HG02981 (cell line): ENCODE results near the gene PUDP.
"Not testable (repeated sequence)": the region's sequence is repeated elsewhere in the genome, so short reads cannot be mapped to it uniquely, and the experiment has no call there.

Experiments used
- ATAC-seq: cut with Tn5 transposase; IDR thresholded peaks from one replicate; pipeline ENCODE4 v1.9.1; 2021; ENCODE audit warnings: mild to moderate bottlenecking, moderate library complexity; ENCODE audit not compliant: unreplicated experiment

The PUDP gene

GRCh38 chrX:7147978-7148854, at the start of gene PUDP:
TSS of gene PUDP (minus strand) at chrX:7148153. CDS start at chrX:7148113, 40 bp downstream.
- peak; percentile 70 for ATAC-seq

- ATAC-seq = no peak
Observed at GRCh38 chrX:7194606-7195005, 46.7 kb upstream of the PUDP start.

- no peak for ATAC-seq
Observed at GRCh38 chrX:7192871-7193270, 44.9 kb upstream of the PUDP start.

GRCh38 chrX:7191681-7192110, 43.7 kb upstream of the PUDP start:
- no peak for ATAC-seq

- ATAC-seq = no peak
Observed at GRCh38 chrX:7190157-7190556, 42.2 kb upstream of the PUDP start.

GRCh38 chrX:7188672-7189071, 40.7 kb upstream of the PUDP start:
- no peak for ATAC-seq

- ATAC-seq = no peak
Observed at GRCh38 chrX:7184816-7185215, 36.9 kb upstream of the PUDP start.

GRCh38 chrX:7179446-7179845, 31.5 kb upstream of the PUDP start:
- no peak for ATAC-seq

- not testable (repeated sequence) for ATAC-seq
Observed at GRCh38 chrX:7178859-7179258, 30.9 kb upstream of the PUDP start.

GRCh38 chrX:7170898-7171297, 22.9 kb upstream of the PUDP start:
- no peak for ATAC-seq

- ATAC-seq = no peak
Observed at GRCh38 chrX:7169627-7170026, 21.7 kb upstream of the PUDP start.

GRCh38 chrX:7168371-7168770, 20.4 kb upstream of the PUDP start:
- ATAC-seq = no peak

- no peak for ATAC-seq
Observed at GRCh38 chrX:7164174-7164573, 16.2 kb upstream of the PUDP start.

GRCh38 chrX:7163146-7163677, 15.3 kb upstream of the PUDP start:
- no peak for ATAC-seq

- no peak for ATAC-seq
Observed at GRCh38 chrX:7159149-7159861, 11.4 kb upstream of the PUDP start.

- no peak for ATAC-seq
Observed at GRCh38 chrX:7158468-7158990, 10.6 kb upstream of the PUDP start.

GRCh38 chrX:7156879-7157278, 8.9 kb upstream of the PUDP start:
- no peak for ATAC-seq

GRCh38 chrX:7155163-7155562, 7.2 kb upstream of the PUDP start:
- no peak for ATAC-seq

GRCh38 chrX:7154041-7154597, 6.2 kb upstream of the PUDP start:
- no peak for ATAC-seq

- no peak for ATAC-seq
Observed at GRCh38 chrX:7153231-7153630, 5.3 kb upstream of the PUDP start.

GRCh38 chrX:7149411-7149810, 1.5 kb upstream of the PUDP start:
- no peak for ATAC-seq
